ENCODE results near the gene RILPL2.
A peak's percentile ranks its signal among the peaks of the same experiment; 100 is the strongest.
"Not testable (repeated sequence)": the region's sequence is repeated elsewhere in the genome, so short reads cannot be mapped to it uniquely, and the experiment has no call there.

Gene RILPL2

GRCh38 chr12:123436017-123436964 lies at the start of gene RILPL2:
Gene RILPL2, minus strand, starts transcription at chr12:123436684. Its CDS starts 264 bp downstream, at chr12:123436420.
- TF ChIP-seq ZFX (IDR thresholded peaks at IDR 0.05) (peak; percentile 48; the same call in 1 of the 2 replicates), CTCF (conservative IDR thresholded peaks at IDR 0.05) (no peak)
- peak within 1 kb of the TSS; percentile 71 for H3K27ac ChIP-seq

- no peak overlapping the region for H3K27ac ChIP-seq
- no peak for TF ChIP-seq ZFX (IDR thresholded peaks at IDR 0.05)
- TF ChIP-seq CTCF (conservative IDR thresholded peaks at IDR 0.05): no peak
Measured at GRCh38 chr12:123485756-123486155, 49.3 kb upstream of the RILPL2 start.

DNA sequence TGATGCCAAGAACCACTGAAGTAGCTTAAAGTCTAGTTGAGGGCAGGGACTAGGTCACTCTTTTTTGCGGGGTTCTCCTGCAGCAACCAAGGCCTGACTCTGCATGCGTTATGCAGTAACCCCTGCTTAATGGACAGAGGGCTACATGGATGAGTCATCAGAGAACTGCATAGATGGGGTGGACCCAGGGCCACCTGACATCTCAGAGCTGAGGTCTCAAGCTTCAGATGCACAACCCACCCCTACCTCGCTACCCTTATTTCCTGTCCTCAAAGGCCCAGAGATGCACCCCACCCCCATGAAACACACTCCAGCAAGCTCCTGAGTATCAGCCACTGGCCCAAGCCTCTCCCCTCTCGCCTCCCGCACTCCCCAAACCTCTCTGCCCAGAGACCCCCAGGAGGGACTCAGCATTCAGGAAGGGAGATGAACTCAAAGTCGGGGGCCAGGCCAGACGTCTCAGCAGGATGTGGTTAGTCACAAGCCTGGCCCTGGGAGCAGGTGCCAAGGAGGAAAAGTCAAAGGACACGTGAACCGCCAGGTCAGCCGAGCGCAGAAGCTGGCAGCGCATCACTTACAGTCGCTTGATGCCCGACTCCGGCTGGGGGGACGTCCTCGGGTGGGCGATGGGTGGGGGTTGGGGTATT lies 47.2 kb upstream of the RILPL2 start:
- TF ChIP-seq ZFX (IDR thresholded peaks at IDR 0.05): no peak
- no peak for TF ChIP-seq CTCF (conservative IDR thresholded peaks at IDR 0.05)
- no peak overlapping the region for H3K27ac ChIP-seq

- H3K27ac ChIP-seq: no peak overlapping the region
- TF ChIP-seq ZFX (IDR thresholded peaks at IDR 0.05) (no peak), CTCF (conservative IDR thresholded peaks at IDR 0.05) (no peak)
Measured at GRCh38 chr12:123482876-123483275, 46.4 kb upstream of the RILPL2 start.

GRCh38 chr12:123481251-123481650 lies 44.8 kb upstream of the RILPL2 start:
- H3K27ac ChIP-seq: not testable (repeated sequence)

GRCh38 chr12:123479442-123480180 lies 43.1 kb upstream of the RILPL2 start:
- H3K27ac ChIP-seq: no peak overlapping the region
- no peak for TF ChIP-seq CTCF (conservative IDR thresholded peaks at IDR 0.05)
- no peak for TF ChIP-seq ZFX (IDR thresholded peaks at IDR 0.05)

DNA sequence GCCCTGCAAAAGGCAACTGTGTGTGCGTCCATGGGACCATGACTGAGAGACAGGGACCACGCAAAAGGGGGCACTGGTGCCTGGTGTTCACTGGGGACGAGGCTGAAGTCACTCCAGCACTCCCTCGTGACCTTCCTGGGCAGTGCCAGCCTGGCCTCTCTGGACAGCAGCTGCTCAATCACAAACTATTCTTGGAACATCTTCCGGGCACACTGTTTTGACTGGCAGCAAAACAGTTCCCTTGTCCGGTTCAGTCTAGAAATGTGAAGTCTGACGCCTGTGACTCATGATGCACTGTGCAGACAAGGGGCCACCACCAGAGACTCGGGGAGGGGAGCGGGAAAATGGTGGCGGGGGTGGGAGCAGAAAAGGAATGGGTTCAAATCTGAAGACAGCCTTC lies 42.3 kb upstream of the RILPL2 start:
- TF ChIP-seq CTCF (conservative IDR thresholded peaks at IDR 0.05): no peak
- H3K27ac ChIP-seq: no peak overlapping the region

Data from C4-2B (cell line).